Neuron (in vitro differentiated cells): Measurements from ENCODE around the gene RHPN2.

ENCODE experiments used
- H2AFZ ChIP-seq: one replicate; pipeline ENCODE4 v1.6.1; 2013; ENCODE audit warnings: low read depth, mild to moderate bottlenecking, inconsistent platforms, low read length, moderate library complexity
- H3K27me3 ChIP-seq: one replicate; pipeline ENCODE4 v1.6.1; 2013; ENCODE audit warnings: low read length; ENCODE audit not compliant: insufficient read depth
- H3K36me3 ChIP-seq: one replicate; pipeline ENCODE4 v1.6.1; 2013; ENCODE audit warnings: low read length; ENCODE audit not compliant: insufficient read depth
- H3K4me1 ChIP-seq: one replicate; pipeline ENCODE4 v1.6.1; 2013; ENCODE audit warnings: low read length; ENCODE audit not compliant: insufficient read depth
- H3K4me3 ChIP-seq: 2 replicates; pipeline ENCODE4 v1.5.1; 2013; ENCODE audit warnings: mild to moderate bottlenecking, low read length, moderate library complexity
- H3K9me3 ChIP-seq: one replicate; pipeline ENCODE4 v1.6.1; 2013; ENCODE audit warnings: low read length

Gene RHPN2

DNA sequence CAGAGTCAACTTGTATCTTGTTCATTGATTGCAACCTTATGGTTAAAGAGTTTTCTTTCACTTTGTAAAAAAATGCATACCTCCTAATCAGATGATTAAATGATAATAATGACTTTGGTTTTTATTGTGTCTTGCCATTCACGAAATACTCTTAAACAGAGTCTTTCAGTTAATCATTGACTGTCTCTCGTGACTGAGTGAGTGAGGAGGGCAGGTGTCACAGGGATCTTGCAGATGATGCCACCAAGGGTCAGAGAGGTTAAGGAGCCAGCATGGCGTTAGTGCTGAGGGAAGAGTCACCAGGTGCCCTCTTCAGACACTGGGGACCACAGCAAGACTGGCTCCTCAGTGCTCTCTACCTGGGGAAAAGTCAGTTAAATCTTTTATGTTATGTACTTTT lies 24.3 kb upstream of the RHPN2 start:
- peaks cover 31% of the 10 kb centered on the region for H3K36me3 ChIP-seq
- no peak overlapping the region for H2AFZ ChIP-seq
- H3K4me1 ChIP-seq, result no peaks in the 10 kb centered on the region
- H3K4me3 ChIP-seq, result no peak overlapping the region
- no peaks in the 10 kb centered on the region for H3K9me3 ChIP-seq
- H3K27me3 ChIP-seq, result no peaks in the 10 kb centered on the region

DNA sequence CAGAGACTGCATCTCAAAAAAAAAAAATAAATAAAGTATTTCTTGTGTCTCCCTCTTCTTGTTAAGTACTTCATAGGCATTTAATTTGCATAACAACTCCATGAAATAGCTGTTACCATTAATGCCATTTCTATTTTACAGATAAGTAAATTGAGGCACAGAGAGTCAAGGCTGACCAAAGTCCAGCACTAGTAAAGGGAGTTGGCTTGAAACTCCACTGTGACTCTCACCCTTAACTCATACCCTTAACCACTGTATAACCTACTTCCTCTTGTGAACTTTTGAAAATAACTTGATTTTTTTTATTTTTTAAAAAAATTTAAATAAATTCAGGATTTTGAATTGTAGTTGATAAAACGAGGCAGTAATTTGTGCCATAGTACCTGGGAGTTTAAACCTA lies 22.3 kb upstream of the RHPN2 start:
- Histone ChIP-seq H3K4me1 (peaks cover 6% of the 10 kb centered on the region), H3K27me3 (no peaks in the 10 kb centered on the region), H2AFZ (no peak overlapping the region), H3K9me3 (no peaks in the 10 kb centered on the region), H3K36me3 (peaks cover 23% of the 10 kb centered on the region), H3K4me3 (no peak overlapping the region)

DNA sequence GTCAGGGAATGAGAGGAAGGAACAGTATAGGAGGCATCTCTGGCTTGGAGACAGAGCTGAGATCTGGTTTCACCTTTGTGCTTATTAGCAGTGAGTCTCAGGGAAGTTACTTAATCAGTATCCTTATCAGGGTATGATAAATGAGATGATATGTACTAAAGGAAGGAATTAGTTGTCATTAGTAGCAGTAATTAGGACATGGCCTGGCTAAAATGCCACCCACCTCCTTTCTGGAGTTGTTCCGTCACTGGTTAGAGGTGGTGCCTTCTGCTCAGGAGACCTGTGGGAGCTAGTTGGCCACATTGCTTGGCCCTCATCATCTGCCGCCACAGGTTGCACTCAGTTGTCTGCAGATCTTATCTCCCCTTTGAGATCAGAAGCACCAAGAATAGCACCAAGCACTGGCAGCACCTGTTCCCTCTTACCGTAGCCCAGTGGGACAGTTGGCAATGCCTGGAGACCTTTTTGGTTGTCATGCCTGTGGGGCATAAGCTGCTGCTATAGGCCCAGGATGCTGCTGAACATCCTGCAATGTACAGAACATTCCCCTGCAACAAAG lies 21.0 kb upstream of the RHPN2 start:
- no peak overlapping the region for H3K4me3 ChIP-seq
- H2AFZ ChIP-seq, result no peak overlapping the region
- peaks cover 8% of the 10 kb centered on the region for H3K4me1 ChIP-seq
- peaks cover 19% of the 10 kb centered on the region for H3K36me3 ChIP-seq
- no peaks in the 10 kb centered on the region for H3K27me3 ChIP-seq
- no peaks in the 10 kb centered on the region for H3K9me3 ChIP-seq

DNA sequence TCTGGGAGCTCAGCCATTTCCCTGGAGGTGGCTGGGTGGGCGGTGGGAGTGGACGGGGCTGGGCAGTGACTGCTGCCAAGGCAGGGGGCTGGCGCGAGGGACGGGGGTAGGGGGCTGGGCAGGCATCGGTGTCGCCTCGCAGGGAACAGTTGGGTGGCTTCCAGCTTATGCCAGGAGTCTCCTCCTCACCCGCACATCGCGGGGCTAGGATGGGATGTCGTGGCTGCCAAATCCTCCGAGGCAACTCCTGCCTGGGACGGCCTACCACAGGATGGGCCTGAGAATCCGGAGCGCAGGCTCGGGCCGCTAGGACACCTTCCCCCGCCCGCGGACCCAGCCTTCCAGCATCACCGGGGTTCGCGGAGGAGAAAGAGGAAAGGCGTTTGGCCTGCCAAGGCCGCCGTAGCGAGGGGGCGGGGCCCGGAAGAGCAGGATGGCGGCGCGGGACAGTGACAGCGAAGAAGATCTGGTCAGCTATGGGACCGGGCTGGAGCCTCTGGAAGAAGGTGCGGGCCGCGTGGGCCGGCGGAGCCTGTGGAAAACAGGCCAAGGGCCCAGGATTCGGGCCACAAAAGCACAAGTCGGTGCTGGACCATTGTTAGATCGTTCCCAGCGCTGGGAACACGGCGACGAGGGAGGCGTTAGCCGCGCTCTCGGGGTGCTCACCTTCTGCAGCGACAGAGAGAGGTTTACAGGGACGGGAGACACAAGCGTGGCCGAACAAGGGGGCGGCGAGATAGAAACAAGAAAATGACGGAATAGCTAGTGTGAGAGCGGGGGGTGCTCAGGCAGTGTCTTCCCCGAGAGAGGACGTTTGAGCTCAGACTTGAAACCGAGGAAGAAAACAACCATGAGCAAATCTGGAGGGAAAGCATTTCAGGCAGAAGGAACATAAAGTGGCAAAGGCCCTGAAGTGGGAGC lies 16.3 kb upstream of the RHPN2 start, which contains the start of gene GPATCH1:
GPATCH1 (plus strand) TSS at position 421 of the 921 bp plus-strand sequence; CDS start at position 434, 13 bp downstream.
- Histone ChIP-seq H3K4me3 (peak within 1 kb of the TSS; percentile 96), H3K9me3 (no peaks in the 10 kb centered on the region), H2AFZ (peak within 1 kb of the TSS; percentile 85), H3K27me3 (no peaks in the 10 kb centered on the region), H3K4me1 (peaks cover 8% of the 10 kb centered on the region), H3K36me3 (no peaks in the 10 kb centered on the region)

DNA sequence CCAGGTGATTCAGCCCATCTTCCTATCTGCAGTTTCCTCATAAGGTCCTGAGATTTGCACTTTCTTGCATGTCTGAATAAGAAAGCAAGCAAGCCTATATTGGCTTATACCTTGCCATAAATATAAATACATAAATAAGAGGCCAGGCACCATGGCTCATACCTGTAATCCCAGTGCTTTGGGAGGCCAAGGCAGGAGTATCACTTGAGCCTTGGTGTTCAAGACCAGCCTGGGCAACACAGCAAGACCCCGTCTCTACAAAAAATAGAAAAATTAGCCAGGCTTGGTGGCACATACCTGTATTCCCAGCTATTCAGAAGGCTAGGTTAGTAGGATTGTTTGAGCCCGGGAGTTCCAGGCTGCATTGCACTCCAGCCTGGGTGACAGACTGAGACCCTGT lies 10.8 kb upstream of the RHPN2 start:
- H2AFZ ChIP-seq, result no peak overlapping the region
- H3K36me3 ChIP-seq, result no peaks in the 10 kb centered on the region
- H3K9me3 ChIP-seq, result no peaks in the 10 kb centered on the region
- no peak overlapping the region for H3K4me3 ChIP-seq
- no peaks in the 10 kb centered on the region for H3K4me1 ChIP-seq
- H3K27me3 ChIP-seq, result no peaks in the 10 kb centered on the region

DNA sequence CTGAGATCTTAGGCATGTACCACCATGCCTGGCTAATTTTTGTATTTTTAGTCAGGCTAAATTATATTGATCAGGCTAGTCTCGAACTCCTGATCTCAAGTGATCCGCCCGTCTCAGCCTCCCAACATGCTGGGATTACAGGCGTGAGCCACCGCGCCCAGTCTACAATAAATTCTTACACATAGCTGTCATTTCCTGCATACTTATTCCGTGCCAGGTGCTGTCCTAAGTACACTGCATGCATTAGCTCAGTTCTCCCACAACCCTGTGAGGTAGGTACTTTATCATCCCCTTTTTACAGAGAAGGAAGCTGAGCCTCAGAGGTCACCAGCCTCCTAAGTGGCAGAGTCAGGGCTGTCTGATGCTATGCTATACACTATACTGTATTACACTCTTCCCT lies 7.2 kb upstream of the RHPN2 start:
- no peaks in the 10 kb centered on the region for H3K27me3 ChIP-seq
- peaks cover 2% of the 10 kb centered on the region for H3K9me3 ChIP-seq
- no peaks in the 10 kb centered on the region for H3K36me3 ChIP-seq
- H2AFZ ChIP-seq, result no peak overlapping the region
- H3K4me1 ChIP-seq, result no peaks in the 10 kb centered on the region
- no peak overlapping the region for H3K4me3 ChIP-seq

DNA sequence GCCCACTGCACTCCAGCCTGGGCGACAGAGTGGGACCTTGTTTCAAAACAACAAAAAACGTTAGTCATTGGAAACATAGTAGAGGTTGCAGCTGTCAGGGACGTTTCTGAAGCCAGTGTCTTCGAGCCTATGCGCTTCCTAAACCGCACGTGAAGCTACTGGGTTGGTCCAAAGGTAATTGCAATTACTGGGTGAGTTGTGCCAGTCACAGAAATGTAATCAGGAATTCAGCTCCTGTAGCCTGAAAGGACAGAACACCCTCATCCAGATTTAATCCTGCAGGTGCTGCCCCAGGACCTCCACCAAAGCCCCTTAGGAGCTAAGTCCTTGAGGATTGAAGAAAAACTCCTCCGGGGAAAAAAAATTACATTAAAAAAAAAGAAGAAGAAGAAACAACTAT lies 2.4 kb upstream of the RHPN2 start:
- Histone ChIP-seq H3K36me3 (no peaks in the 10 kb centered on the region), H3K4me3 (no peak overlapping the region)

DNA sequence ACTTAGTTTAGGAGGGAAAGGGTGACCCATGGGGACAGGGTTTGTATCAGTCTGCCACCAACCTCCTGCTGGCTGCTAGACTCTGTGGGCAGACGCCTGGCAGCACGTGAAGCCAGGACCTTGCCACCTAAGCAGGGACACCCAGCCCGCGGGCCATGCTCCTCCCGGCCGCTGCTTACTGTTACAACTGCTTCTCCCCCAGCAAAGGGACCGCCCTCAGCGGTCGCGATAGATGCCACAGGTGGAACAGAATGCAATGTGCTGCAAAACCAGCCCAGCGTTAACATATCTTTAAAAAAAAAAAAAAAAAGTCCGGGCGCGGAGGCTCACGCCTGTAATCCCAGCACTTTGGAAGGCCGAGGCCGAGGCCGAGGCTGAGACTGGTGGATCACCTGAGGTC lies 1.9 kb upstream of the RHPN2 start:
- Histone ChIP-seq H3K36me3 (no peaks in the 10 kb centered on the region), H3K27me3 (no peaks in the 10 kb centered on the region)

More for the DNA sequence above, 2.4 kb upstream of the RHPN2 start:
- Histone ChIP-seq H3K9me3 (peaks cover 2% of the 10 kb centered on the region), H3K27me3 (no peaks in the 10 kb centered on the region), H2AFZ (no peak overlapping the region), H3K4me1 (peaks cover 8% of the 10 kb centered on the region)

DNA sequence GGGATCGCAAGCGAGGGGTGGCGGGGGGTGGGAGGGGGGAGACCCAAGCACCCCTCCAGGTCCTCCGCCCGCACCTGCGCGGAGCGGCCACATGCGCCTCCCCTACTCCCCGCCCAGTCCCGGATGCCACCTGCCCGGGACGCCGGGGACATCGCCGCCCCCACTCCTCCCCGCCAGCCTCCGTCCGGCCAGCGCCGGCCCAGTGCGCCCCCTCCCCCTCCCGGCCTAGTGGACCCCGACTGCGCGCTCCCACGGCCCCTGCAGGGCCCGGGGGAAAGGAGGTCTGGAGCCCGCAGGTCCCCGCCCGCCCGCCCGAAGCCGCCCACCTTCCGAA lies 263 bp downstream of the RHPN2 start:
- Histone ChIP-seq H3K9me3 (peaks cover 2% of the 10 kb centered on the region), H2AFZ (peak overlapping the region; percentile 52), H3K4me3 (peak overlapping the region; percentile 82), H3K27me3 (no peaks in the 10 kb centered on the region), H3K4me1 (peaks cover 8% of the 10 kb centered on the region), H3K36me3 (no peaks in the 10 kb centered on the region)

More for the DNA sequence above, 1.9 kb upstream of the RHPN2 start:
- no peak overlapping the region for H3K4me3 ChIP-seq
- H3K9me3 ChIP-seq, result peaks cover 2% of the 10 kb centered on the region
- H2AFZ ChIP-seq, result no peak overlapping the region
- peaks cover 8% of the 10 kb centered on the region for H3K4me1 ChIP-seq

DNA sequence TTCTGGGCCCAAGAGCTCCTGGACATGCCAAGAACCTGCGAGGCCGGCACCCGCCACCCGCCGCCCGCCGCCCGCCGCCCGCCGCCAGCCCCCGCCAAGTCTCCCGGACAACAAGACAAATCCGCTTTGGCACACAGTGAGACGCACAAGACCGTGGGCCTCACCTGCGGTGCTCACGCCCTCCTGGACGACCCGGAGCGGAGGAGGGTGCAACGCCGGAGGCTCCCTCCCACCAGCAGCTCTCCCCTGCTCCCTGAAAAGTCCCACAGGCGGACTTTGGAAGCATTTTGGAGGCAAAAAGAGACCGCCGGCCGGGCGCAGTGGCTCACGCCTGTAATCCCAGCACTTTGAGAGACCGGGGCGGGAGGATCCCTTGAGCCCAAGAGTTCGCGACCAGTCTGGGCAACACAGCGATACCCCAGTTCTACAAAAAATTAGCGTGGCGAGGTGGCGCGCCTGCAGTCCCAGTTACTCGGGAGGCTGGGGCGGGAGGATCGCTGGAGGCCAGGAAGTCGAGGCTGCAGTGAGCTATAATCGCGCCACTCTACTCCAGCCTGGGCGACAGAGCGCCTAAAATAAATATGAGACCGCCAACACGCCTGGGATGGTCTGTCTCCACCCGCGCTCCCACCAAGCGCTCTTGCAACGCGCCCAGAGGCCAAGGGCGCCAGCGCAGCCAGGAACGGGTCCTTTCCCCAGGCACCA lies 783 bp downstream of the RHPN2 start:
- H3K4me3 ChIP-seq, result peak overlapping the region; percentile 82
- H3K9me3 ChIP-seq, result peaks cover 2% of the 10 kb centered on the region
- no peaks in the 10 kb centered on the region for H3K27me3 ChIP-seq
- H3K36me3 ChIP-seq, result no peaks in the 10 kb centered on the region
- H2AFZ ChIP-seq, result peak overlapping the region; percentile 52
- peaks cover 8% of the 10 kb centered on the region for H3K4me1 ChIP-seq

DNA sequence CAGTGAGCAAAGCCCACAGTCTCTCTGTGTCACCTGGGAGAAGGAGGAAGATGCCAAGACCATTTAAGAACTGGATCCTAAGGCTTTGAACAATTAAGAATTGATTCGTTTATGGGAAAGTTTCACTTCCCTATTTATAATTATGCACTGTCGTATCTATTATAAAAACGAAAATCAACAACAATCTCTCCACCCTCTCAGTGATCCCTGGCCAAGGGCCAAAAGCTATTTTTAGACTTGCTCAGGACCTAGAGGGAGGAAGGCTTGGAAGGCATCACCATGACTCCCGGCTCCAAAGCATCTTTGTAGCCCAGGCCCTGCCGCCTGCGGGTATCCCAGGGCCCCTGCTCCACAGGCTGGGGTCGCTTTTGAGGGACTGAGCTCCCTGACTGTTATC lies 1.3 kb downstream of the RHPN2 start:
- Histone ChIP-seq H2AFZ (no peak overlapping the region), H3K9me3 (peaks cover 2% of the 10 kb centered on the region), H3K4me1 (peaks cover 8% of the 10 kb centered on the region), H3K27me3 (no peaks in the 10 kb centered on the region), H3K4me3 (peak overlapping the region; percentile 82), H3K36me3 (no peaks in the 10 kb centered on the region)

DNA sequence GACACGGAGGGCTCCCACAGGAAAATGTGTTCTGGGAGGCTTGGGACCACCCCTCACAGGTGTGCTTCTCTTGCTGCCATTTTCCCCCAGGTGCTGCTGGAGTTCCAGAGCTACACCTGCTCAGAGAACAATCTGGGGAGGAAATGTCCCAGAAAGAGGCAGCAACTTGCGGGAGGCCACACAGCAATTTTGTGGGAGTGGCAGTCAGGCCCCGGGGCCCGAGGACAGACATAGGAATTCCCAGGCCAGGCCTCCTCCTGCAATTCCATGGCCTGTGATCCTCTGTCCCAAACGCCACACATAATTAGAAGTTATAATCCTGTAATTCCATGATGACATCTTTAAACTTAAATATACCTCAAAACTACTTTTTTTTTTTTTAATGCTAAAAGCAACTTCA lies 1.8 kb downstream of the RHPN2 start:
- Histone ChIP-seq H3K27me3 (no peaks in the 10 kb centered on the region), H3K36me3 (no peaks in the 10 kb centered on the region), H3K4me3 (peak overlapping the region; percentile 82), H3K9me3 (peaks cover 2% of the 10 kb centered on the region), H3K4me1 (peaks cover 8% of the 10 kb centered on the region), H2AFZ (no peak overlapping the region)

DNA sequence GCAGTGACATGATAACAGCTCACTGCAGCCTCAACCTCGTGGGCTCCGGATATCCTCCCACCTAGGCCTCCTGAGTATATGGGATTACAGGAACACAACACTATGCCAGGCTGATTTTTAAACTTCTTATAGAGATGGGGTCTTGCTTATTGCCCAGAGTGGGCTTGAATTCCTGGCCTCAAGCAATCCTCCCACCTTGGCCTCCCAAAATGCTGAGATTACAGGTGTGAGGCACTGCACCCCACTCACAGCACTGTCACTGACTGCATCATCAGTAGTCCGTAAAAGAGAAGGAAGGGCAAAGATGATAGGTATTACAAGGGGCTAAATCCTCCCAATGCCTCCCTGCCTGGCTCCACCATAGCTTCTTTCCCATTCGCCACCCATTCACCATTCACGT lies 4.1 kb downstream of the RHPN2 start:
- no peaks in the 10 kb centered on the region for H3K9me3 ChIP-seq
- H3K27me3 ChIP-seq, result no peaks in the 10 kb centered on the region
- H3K4me3 ChIP-seq, result no peak overlapping the region
- no peaks in the 10 kb centered on the region for H3K36me3 ChIP-seq
- H2AFZ ChIP-seq, result no peak overlapping the region
- H3K4me1 ChIP-seq, result peaks cover 11% of the 10 kb centered on the region
